ENCODE results near the gene FAM222A.

- no peak for TF ChIP-seq EZH2 (IDR thresholded peaks at IDR 0.05)
- no peak for TF ChIP-seq POLR2AphosphoS5 (IDR thresholded peaks at IDR 0.05; ENCODE audit: borderline replicate concordance, low read depth, low read length)
- no peak for TF ChIP-seq FOXP2 (optimal IDR thresholded peaks at IDR 0.05; ENCODE audit: control extremely low read depth, extremely low read length, insufficient read depth)
Measured at GRCh38 chr12:109720152-109720856, 6.7 kb downstream of the FAM222A start.
